Thyroid gland (tissue), 4 donors: ENCODE data around the gene LHFPL6.

Experiments used
- POLR2A ChIP-seq, 2 donors: fragments of 450-650 bp; IDR thresholded peaks; one replicate each; pipeline ENCODE4 v1.6.1; 2017; ENCODE audit warnings: antibody characterized with exemption in 2 of 2, mild to moderate bottlenecking in 2 of 2, moderate library complexity in 1 of 2
- TF ChIP-seq, protein P1 (sequence below), 6 experiments: fragments of 200-600 bp in 3 of 6; fragments of 450-650 bp in 3 of 6; sonication (generic) in 3 of 6; IDR thresholded peaks; one replicate each; pipeline ENCODE4 v1.5.1; 2016 to 2019; ENCODE audit warnings: antibody characterized with exemption in 6 of 6, mild to moderate bottlenecking in 2 of 6, inconsistent platforms in 1 of 6, moderate library complexity in 1 of 6

DNA sequence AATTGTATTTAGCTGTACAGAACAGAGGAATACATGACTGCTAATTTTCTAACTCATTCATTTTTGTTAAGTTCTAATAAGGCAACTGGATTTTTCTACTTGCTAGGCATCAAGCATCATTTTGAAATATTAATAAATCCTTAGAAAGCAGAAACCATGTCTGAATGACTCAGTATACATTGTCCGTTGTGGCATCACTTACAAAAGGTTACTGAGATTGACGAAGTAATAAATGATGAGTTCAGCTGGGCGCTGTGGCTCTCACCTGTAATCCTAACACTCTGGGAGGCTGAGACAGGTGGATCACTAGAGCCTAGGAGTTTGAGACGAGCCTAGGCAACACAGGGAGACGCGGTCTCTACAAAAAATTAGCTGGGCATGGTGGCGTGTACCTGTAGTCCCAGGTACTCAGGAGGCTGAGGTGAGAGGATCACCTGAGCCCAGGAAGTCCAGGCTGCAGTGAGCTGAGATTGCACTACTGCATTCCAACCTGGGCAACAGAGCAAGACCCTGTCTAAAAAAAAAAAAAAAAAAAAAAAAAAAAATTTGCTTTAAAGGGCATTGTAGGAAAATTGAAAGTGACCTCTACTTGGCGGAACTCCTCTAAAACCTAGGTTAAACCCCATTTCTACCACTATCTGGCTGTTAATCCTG is 36.6 kb downstream of the LHFPL6 start:
- TF ChIP-seq, protein P1, sequence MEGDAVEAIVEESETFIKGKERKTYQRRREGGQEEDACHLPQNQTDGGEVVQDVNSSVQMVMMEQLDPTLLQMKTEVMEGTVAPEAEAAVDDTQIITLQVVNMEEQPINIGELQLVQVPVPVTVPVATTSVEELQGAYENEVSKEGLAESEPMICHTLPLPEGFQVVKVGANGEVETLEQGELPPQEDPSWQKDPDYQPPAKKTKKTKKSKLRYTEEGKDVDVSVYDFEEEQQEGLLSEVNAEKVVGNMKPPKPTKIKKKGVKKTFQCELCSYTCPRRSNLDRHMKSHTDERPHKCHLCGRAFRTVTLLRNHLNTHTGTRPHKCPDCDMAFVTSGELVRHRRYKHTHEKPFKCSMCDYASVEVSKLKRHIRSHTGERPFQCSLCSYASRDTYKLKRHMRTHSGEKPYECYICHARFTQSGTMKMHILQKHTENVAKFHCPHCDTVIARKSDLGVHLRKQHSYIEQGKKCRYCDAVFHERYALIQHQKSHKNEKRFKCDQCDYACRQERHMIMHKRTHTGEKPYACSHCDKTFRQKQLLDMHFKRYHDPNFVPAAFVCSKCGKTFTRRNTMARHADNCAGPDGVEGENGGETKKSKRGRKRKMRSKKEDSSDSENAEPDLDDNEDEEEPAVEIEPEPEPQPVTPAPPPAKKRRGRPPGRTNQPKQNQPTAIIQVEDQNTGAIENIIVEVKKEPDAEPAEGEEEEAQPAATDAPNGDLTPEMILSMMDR (IDR thresholded peaks at IDR 0.05), result no peak
- TF ChIP-seq POLR2A (IDR thresholded peaks at IDR 0.05), result no peak
